Subcutaneous abdominal adipose tissue (tissue), 5 donors: ENCODE measurements around the gene TH.

Experiments used
- H3K27ac ChIP-seq: one replicate; pipeline ENCODE4 v1.7.0; 2013; ENCODE audit warnings: low read depth, mild to moderate bottlenecking, inconsistent platforms, low read length, moderate library complexity
- H3K27me3 ChIP-seq, 5 donors: one replicate each; pipeline ENCODE4 v1.7.0; 2013; ENCODE audit warnings: low read length in 5 of 5, inconsistent platforms in 1 of 5; ENCODE audit not compliant: control insufficient read depth in 5 of 5, insufficient read depth in 4 of 5
- H3K36me3 ChIP-seq, 5 donors: one replicate each; pipeline ENCODE4 v1.7.0; 2013; ENCODE audit warnings: low read length in 5 of 5; ENCODE audit not compliant: control insufficient read depth in 5 of 5, insufficient read depth in 5 of 5
- H3K4me1 ChIP-seq, 5 donors: one replicate each; pipeline ENCODE4 v1.7.0; 2013; ENCODE audit warnings: low read length in 5 of 5, mild to moderate bottlenecking in 3 of 5, moderate library complexity in 1 of 5; ENCODE audit not compliant: control insufficient read depth in 5 of 5, insufficient read depth in 5 of 5
- H3K4me3 ChIP-seq, 5 donors: one replicate each; pipeline ENCODE4 v1.7.0; 2013; ENCODE audit warnings: low read length in 5 of 5, low read depth in 1 of 5
- H3K9ac ChIP-seq, 5 donors: one replicate each; pipeline ENCODE4 v1.7.0; 2013; ENCODE audit warnings: low read length in 5 of 5, mild to moderate bottlenecking in 4 of 5, moderate library complexity in 3 of 5
- H3K9me3 ChIP-seq, 5 donors: one replicate each; pipeline ENCODE4 v1.7.0; 2013; ENCODE audit warnings: low read length in 5 of 5; ENCODE audit not compliant: control insufficient read depth in 5 of 5
- donor health status: healthy.
- donor health status: healthy.
- donor health status: healthy.
- donor health status: healthy.
- donor health status: healthy.

TH gene

DNA sequence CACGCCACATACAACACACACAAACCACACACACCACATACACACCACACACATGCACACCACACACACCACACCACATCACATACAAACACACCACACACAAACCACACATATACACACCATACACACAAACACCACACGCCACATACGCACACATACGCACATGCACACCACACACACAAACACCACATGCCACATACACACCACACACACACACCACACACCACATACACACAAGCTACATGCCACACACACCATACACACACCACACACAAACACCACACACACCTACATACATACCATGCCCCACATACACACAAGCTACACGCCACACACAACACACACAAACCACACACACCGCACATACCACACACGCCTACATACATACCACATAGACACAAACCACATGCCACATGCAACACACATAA, 15.7 kb upstream of the TH start:
- peaks cover 14 to 54% (median 39%) of the 10 kb centered on the region in 5 donors for H3K27me3 ChIP-seq
- no peaks in the 10 kb centered on the region for H3K9me3 ChIP-seq
- no peak overlapping the region for H3K4me3 ChIP-seq

DNA sequence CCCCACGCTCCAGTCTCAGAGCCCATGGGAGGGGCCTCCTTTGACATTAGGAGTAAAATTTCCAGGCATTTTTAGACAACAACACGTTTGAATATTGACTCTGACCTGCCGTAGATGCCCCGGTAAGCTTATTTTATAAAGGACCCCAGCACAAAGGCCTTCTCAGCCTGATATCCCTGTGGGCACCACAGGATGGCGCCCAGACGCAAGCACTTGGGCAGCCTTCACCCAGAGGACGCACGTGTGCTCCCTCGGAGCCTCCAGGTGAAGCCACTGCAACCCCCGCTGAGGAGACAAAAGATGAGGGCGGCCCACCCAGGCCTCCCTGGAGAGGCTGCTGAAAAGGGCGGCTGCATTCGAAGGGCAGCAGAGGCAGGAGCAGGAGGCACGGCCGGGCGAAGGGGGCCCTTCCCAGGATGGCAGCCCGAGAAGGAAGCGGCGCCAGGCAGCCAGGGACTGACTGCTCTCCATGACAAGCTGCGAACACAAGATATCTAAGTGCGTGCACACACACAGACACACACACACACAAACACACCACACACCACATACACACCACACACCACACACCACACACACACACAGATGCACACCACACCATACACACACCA, 15.2 kb upstream of the TH start:
- Histone ChIP-seq H3K4me3 (no peak overlapping the region), H3K9ac (no peak overlapping the region), H3K27me3 (peaks cover 17 to 56% (median 44%) of the 10 kb centered on the region in 5 donors), H3K9me3 (no peaks in the 10 kb centered on the region), H3K27ac (no peak overlapping the region), H3K36me3 (no peaks in the 10 kb centered on the region), H3K4me1 (peaks cover 0 to 18% (median 11%) of the 10 kb centered on the region in 5 donors)

More for the DNA sequence above, 15.7 kb upstream of the TH start:
- Histone ChIP-seq H3K36me3 (no peaks in the 10 kb centered on the region), H3K9ac (no peak overlapping the region), H3K27ac (no peak overlapping the region), H3K4me1 (peaks cover 0 to 19% (median 11%) of the 10 kb centered on the region in 5 donors)

DNA sequence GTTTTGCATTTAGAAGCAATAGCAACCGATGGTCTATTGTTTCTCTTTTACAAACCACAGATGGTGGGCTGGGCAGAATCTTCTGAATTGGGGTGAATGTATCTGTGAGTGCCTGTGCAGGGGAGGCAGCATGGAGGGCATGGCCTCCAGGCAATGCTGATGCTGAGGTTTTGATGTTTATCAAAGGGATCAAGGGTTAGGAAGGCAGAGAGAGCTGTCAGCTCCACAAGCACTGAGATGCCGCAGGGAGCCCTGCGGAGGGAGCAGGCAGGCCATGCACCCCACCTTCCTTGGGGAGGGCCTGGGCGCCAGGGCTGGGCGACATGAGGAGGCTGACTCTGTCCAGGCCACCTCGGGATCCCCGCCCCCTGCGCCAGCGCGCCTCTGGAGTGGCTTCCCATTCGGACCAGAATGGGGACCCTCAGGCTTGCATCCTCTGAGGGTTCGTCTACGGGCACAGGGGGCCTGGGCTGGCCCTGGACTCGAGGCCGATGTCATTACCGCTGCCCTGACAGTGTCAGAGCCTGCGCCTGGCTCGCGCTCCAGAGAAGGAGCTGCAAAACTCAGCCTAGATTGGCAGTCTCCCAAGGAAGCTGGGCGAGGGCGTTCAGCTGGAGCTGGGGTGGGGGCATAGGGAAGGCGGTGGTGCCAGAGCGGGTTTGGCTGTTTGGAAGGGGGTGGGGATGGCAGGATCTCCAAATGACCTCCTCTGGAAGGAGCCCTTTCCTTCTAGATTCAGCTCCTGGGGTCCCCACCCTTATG, 13.9 kb upstream of the TH start:
- H3K4me1 ChIP-seq: peaks cover 0 to 7% (median 5%) of the 10 kb centered on the region in 5 donors
- H3K9ac ChIP-seq: no peak overlapping the region
- H3K4me3 ChIP-seq: no peak overlapping the region
- H3K9me3 ChIP-seq: no peaks in the 10 kb centered on the region
- no peaks in the 10 kb centered on the region for H3K36me3 ChIP-seq
- H3K27me3 ChIP-seq: peaks cover 14 to 64% (median 43%) of the 10 kb centered on the region in 5 donors
- H3K27ac ChIP-seq: no peak overlapping the region

DNA sequence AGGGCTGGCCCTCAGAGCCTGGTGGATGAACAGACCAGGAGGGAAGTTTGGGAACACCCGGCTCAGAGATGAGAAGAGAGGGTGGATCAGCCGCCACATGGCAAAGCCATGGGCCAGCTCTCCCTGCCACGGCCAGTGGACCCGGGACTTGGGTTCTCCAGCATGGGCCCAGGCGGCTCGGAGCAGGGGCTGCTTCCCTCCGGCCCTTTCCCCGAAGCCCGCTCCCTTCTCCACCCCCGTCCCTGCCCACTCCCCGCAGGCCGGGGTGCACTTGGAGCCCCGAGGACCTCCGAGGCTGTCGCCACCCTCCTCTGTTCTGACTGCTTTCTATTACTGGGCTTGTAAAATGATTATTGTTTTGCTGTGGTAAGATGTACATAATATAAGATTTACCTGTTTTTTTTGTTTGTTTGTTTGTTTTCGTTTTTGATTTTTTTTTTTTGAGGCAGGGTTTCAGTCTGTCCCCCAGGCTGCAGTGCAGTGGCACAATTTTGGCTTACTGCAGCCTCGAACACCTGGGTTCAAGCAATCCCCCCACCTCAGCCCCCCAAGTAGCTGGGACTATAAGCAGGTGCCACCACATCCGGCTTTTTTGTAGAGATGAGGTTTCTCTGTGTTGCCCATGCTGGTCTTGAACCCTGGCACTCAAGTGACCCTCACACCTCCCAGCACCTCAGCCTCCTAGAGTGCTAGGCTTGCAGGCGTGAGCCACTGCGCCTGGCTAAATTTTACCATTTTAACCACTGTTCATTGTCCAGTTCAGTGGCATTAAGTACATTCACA, 11.3 kb upstream of the TH start:
- Histone ChIP-seq H3K4me1 (peaks cover 0 to 2% (median 0%) of the 10 kb centered on the region in 5 donors), H3K27me3 (peaks cover 18 to 65% (median 46%) of the 10 kb centered on the region in 5 donors)

DNA sequence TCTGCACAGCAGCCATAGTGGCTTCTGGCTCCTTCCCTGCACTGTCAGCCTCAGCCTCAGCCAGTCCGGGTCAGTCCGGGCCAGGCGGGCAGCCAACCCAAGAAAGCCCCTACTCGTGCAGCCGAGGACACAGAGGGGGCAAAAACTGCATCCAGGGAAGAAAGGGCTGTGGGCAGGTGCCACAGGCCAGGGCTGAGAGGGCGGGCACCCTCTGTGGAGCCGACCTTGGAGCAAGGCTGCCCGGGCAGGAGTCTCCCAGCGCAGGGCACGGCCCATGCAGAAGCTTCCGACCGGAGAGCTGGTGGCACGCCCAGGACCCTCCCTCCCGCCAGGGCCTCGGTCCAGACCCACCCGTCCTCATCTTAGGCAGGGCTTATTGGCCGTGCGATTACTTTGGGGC, 10.5 kb upstream of the TH start:
- H3K27me3 ChIP-seq: peaks cover 22 to 64% (median 47%) of the 10 kb centered on the region in 5 donors

More for the DNA sequence above, 11.3 kb upstream of the TH start:
- no peak overlapping the region for H3K4me3 ChIP-seq
- no peaks in the 10 kb centered on the region for H3K36me3 ChIP-seq
- no peak overlapping the region for H3K27ac ChIP-seq
- H3K9ac ChIP-seq: no peak overlapping the region
- no peaks in the 10 kb centered on the region for H3K9me3 ChIP-seq

DNA sequence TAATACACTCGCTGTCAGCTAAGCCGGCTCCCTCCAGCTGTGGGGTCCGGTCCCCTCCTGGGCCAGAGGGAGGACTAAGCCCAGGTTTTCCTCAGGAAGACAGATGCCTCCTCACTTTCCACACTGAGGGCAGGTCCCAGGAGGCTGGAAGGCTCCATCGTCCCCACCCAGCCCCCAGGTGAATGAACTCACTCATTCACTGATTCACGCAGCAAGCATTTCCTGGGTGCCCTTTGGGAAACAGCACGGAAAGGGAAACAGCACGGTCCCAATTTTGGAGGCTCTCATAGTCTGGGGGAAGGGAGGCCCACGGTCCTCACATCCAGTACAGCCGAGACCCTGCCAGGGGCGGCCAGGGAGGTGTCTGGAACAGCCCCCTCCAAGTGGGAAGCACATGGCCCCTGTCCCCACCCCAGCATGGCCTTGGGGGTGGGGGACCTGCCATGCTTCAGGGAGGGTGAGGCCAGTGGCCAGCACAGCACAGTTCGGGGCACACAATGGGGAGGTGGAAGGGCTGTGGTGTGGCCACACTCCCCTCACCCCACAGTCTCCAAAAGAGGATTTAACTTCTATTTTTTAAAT, 9.3 kb upstream of the TH start:
- H3K27ac ChIP-seq: no peak overlapping the region
- H3K4me3 ChIP-seq: no peak overlapping the region
- H3K4me1 ChIP-seq: peaks cover 0 to 2% (median 0%) of the 10 kb centered on the region in 5 donors
- no peak overlapping the region for H3K9ac ChIP-seq
- no peaks in the 10 kb centered on the region for H3K36me3 ChIP-seq
- H3K9me3 ChIP-seq: no peaks in the 10 kb centered on the region
- peaks cover 18 to 58% (median 42%) of the 10 kb centered on the region in 5 donors for H3K27me3 ChIP-seq

More for the DNA sequence above, 10.5 kb upstream of the TH start:
- H3K36me3 ChIP-seq: no peaks in the 10 kb centered on the region
- H3K9ac ChIP-seq: no peak overlapping the region
- H3K4me3 ChIP-seq: no peak overlapping the region
- H3K9me3 ChIP-seq: no peaks in the 10 kb centered on the region
- peaks cover 0 to 2% (median 0%) of the 10 kb centered on the region in 5 donors for H3K4me1 ChIP-seq
- H3K27ac ChIP-seq: no peak overlapping the region

DNA sequence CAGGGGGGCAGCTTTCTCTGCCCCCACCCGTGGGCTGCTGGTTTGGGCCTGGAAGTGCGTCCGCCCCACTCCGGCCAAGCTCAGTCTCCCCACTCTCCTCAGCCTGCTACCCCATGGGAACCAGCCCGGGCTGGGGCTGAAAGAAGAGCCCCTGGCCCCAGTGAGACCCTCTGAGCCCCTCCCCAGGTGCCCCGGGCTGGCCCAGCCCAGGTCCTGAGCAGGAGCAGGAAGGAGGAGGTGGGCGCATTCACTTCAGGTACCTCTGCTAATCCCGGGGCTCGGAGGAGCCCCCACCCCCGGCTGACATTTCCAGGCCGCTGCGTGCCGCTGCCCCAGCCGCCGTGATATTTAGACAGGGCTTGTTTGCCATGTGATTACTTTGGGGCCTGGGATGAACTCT, 8.7 kb upstream of the TH start:
- no peak overlapping the region for H3K4me3 ChIP-seq
- peaks cover 0 to 2% (median 0%) of the 10 kb centered on the region in 5 donors for H3K4me1 ChIP-seq
- H3K27me3 ChIP-seq: peaks cover 18 to 54% (median 38%) of the 10 kb centered on the region in 5 donors
- no peaks in the 10 kb centered on the region for H3K36me3 ChIP-seq
- H3K9me3 ChIP-seq: no peaks in the 10 kb centered on the region
- no peak overlapping the region for H3K9ac ChIP-seq
- no peak overlapping the region for H3K27ac ChIP-seq

DNA sequence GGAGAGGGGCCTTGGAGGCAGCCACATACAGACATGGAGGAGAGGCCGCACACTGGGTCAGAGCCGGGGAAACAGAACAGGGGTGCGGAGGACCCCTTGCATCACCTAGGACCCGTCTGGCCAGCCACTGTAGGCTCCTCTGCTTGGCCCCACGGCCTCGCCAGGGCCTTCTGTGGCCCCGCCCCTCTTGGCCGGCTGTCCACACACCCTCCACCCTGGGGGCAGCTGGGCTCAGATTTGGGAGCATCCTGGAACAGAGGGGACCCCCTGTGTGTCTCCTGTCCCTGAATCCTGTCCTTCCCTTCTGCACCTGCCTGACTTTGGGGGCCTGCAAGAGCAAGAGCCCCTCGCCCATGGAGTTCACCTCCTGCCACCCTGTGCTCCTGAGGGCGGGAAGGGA, 7.9 kb upstream of the TH start:
- H3K9ac ChIP-seq: no peak overlapping the region
- no peak overlapping the region for H3K27ac ChIP-seq

DNA sequence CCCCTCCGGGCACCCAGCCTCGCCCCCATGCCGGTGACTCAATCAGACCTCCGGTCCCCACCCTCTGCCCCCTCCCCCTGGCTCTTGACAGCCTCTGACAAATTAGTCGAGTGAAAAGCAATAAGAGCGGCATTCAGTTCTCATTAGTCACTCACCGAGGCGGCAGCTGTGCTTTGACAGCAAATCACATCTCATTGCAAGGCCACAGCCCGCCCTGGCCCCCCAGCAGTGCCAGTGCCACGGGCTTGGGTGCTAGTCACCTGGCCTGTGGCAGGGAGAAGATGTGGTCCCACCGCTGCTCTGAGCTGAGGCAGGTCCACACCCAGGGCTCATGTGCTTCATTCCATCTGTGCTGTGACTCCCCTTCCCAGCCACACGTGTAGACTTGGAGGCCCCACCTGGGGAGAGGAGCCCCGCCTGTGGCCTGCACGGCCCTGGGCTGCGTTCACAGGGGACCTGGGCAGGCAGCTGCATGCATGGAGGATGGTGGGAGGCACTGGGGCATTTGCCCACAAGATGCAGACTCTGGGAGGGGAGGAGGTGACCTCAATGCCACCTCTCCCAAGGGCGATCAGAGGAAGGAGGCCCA, 7.4 kb upstream of the TH start:
- Histone ChIP-seq H3K4me1 (no peaks in the 10 kb centered on the region), H3K4me3 (no peak overlapping the region), H3K27me3 (peaks cover 18 to 46% (median 38%) of the 10 kb centered on the region in 5 donors), H3K9ac (no peak overlapping the region), H3K9me3 (no peaks in the 10 kb centered on the region), H3K27ac (no peak overlapping the region), H3K36me3 (no peaks in the 10 kb centered on the region)

More for the DNA sequence above, 7.9 kb upstream of the TH start:
- H3K4me3 ChIP-seq: no peak overlapping the region
- H3K27me3 ChIP-seq: peaks cover 18 to 46% (median 34%) of the 10 kb centered on the region in 5 donors
- no peaks in the 10 kb centered on the region for H3K36me3 ChIP-seq
- H3K9me3 ChIP-seq: no peaks in the 10 kb centered on the region
- H3K4me1 ChIP-seq: no peaks in the 10 kb centered on the region
